IgD-negative memory B cell (primary cell): ENCODE data around the gene NDUFS6. TPM values are rescaled to one million over a fixed set of nuclear protein-coding genes. Genes with fewer than 3 reads are reported as not detected.
"Not testable (repeated sequence)": the region's sequence is repeated elsewhere in the genome, so short reads cannot be mapped to it uniquely, and the experiment has no call there.

ENCODE experiments used
- H3K27ac Mint-ChIP-seq, 3 donors: one replicate each; pipeline ENCODE4 v1.8.0; 2020 to 2022; ENCODE audit warnings: mild to moderate bottlenecking in 3 of 3, mixed read lengths in 3 of 3, moderate library complexity in 1 of 3
- H3K27me3 Mint-ChIP-seq: one replicate; pipeline ENCODE4 v1.8.0; 2021; ENCODE audit warnings: mixed read lengths
- H3K36me3 Mint-ChIP-seq: one replicate; pipeline ENCODE4 v1.8.0; 2020; ENCODE audit warnings: mild to moderate bottlenecking, mixed read lengths
- H3K4me1 Mint-ChIP-seq, 3 donors: one replicate each; pipeline ENCODE4 v1.8.0; 2020 to 2022; ENCODE audit warnings: mixed read lengths in 3 of 3, mild to moderate bottlenecking in 1 of 3
- H3K4me3 Mint-ChIP-seq, 4 donors: one replicate each; pipeline ENCODE4 v1.8.0; 2020 to 2022; ENCODE audit warnings: mild to moderate bottlenecking in 4 of 4, mixed read lengths in 4 of 4, moderate library complexity in 3 of 4
- H3K9me3 Mint-ChIP-seq, 3 donors: one replicate each; pipeline ENCODE4 v1.8.0; 2020 to 2021; ENCODE audit warnings: mixed read lengths in 3 of 3, mild to moderate bottlenecking in 1 of 3
- polyA plus RNA-seq: library from polyadenylated mRNA; unstranded; fragments of 300-500 nt; fragmentation: Illumina TruSeq; gene quantifications from one replicate; pipeline ENCODE4 v1.2.3, GENCODE V29; 2021

NDUFS6 gene
- polyA plus RNA-seq, 1 donor from 2014 or later = 66.5 TPM

- H3K4me3 Mint-ChIP-seq = no peak overlapping the region
- H3K36me3 Mint-ChIP-seq = peaks cover 9% of the 10 kb centered on the region
- H3K27ac Mint-ChIP-seq = no peak overlapping the region
- peaks cover 15 to 31% (median 25%) of the 10 kb centered on the region in 3 donors for H3K4me1 Mint-ChIP-seq
- no peaks in the 10 kb centered on the region for H3K9me3 Mint-ChIP-seq
- H3K27me3 Mint-ChIP-seq = no peaks in the 10 kb centered on the region
Measured at GRCh38 chr5:1805326-1805725, 4.1 kb downstream of the NDUFS6 start.

GRCh38 chr5:1805736-1806135 is 4.5 kb downstream of the NDUFS6 start:
- H3K4me3 Mint-ChIP-seq = peak overlapping the region in 1 of 4 donors; percentile 35
- no peaks in the 10 kb centered on the region for H3K27me3 Mint-ChIP-seq
- H3K9me3 Mint-ChIP-seq = no peaks in the 10 kb centered on the region
- H3K4me1 Mint-ChIP-seq = peaks cover 15 to 27% (median 24%) of the 10 kb centered on the region in 3 donors
- no peak overlapping the region for H3K27ac Mint-ChIP-seq
- H3K36me3 Mint-ChIP-seq = peaks cover 9% of the 10 kb centered on the region

- Mint-ChIP-seq H3K27ac (no peak overlapping the region), H3K36me3 (peaks cover 9% of the 10 kb centered on the region), H3K4me3 (no peak overlapping the region), H3K9me3 (no peaks in the 10 kb centered on the region), H3K27me3 (no peaks in the 10 kb centered on the region), H3K4me1 (peaks cover 15 to 24% (median 22%) of the 10 kb centered on the region in 3 donors)
Measured at GRCh38 chr5:1806199-1806598, 5.0 kb downstream of the NDUFS6 start.

GRCh38 chr5:1806974-1807373 is 5.8 kb downstream of the NDUFS6 start:
- no peak overlapping the region for H3K4me3 Mint-ChIP-seq
- peaks cover 13 to 24% (median 20%) of the 10 kb centered on the region in 3 donors for H3K4me1 Mint-ChIP-seq

GRCh38 chr5:1807451-1808185 is 6.4 kb downstream of the NDUFS6 start:
- peaks cover 9% of the 10 kb centered on the region for H3K36me3 Mint-ChIP-seq
- H3K9me3 Mint-ChIP-seq = no peaks in the 10 kb centered on the region
- H3K4me1 Mint-ChIP-seq = peaks cover 9 to 22% (median 15%) of the 10 kb centered on the region in 3 donors
- no peaks in the 10 kb centered on the region for H3K27me3 Mint-ChIP-seq
- no peak overlapping the region for H3K27ac Mint-ChIP-seq
- H3K4me3 Mint-ChIP-seq = no peak overlapping the region

More at GRCh38 chr5:1806974-1807373, 5.8 kb downstream of the NDUFS6 start:
- peaks cover 9% of the 10 kb centered on the region for H3K36me3 Mint-ChIP-seq
- no peaks in the 10 kb centered on the region for H3K9me3 Mint-ChIP-seq
- peak overlapping the region in 2 of 3 donors; percentile 19 to 42 for H3K27ac Mint-ChIP-seq
- no peaks in the 10 kb centered on the region for H3K27me3 Mint-ChIP-seq

GRCh38 chr5:1808439-1808838 is 7.2 kb downstream of the NDUFS6 start:
- no peaks in the 10 kb centered on the region for H3K27me3 Mint-ChIP-seq
- no peaks in the 10 kb centered on the region for H3K9me3 Mint-ChIP-seq
- H3K4me1 Mint-ChIP-seq = peaks cover 3 to 15% (median 15%) of the 10 kb centered on the region in 3 donors
- H3K27ac Mint-ChIP-seq = no peak overlapping the region
- H3K4me3 Mint-ChIP-seq = no peak overlapping the region
- peaks cover 4% of the 10 kb centered on the region for H3K36me3 Mint-ChIP-seq

- Mint-ChIP-seq H3K27ac (no peak overlapping the region), H3K36me3 (peaks cover 5% of the 10 kb centered on the region), H3K4me1 (peaks cover 6 to 10% (median 8%) of the 10 kb centered on the region in 3 donors), H3K27me3 (no peaks in the 10 kb centered on the region), H3K9me3 (no peaks in the 10 kb centered on the region), H3K4me3 (no peak overlapping the region)
Measured at GRCh38 chr5:1809416-1810035, 8.3 kb downstream of the NDUFS6 start.

- peaks cover 5% of the 10 kb centered on the region for H3K36me3 Mint-ChIP-seq
- no peak overlapping the region for H3K4me3 Mint-ChIP-seq
- H3K27me3 Mint-ChIP-seq = no peaks in the 10 kb centered on the region
- H3K4me1 Mint-ChIP-seq = peaks cover 8 to 10% (median 8%) of the 10 kb centered on the region in 3 donors
- H3K9me3 Mint-ChIP-seq = no peaks in the 10 kb centered on the region
- H3K27ac Mint-ChIP-seq = no peak overlapping the region
Measured at GRCh38 chr5:1810581-1811101, 9.4 kb downstream of the NDUFS6 start.

- no peaks in the 10 kb centered on the region for H3K9me3 Mint-ChIP-seq
- no peaks in the 10 kb centered on the region for H3K27me3 Mint-ChIP-seq
- H3K4me3 Mint-ChIP-seq = no peak overlapping the region
- H3K4me1 Mint-ChIP-seq = peaks cover 4 to 10% (median 5%) of the 10 kb centered on the region in 3 donors
- peak overlapping the region in 2 of 3 donors; percentile 77 to 84 for H3K27ac Mint-ChIP-seq
- peaks cover 5% of the 10 kb centered on the region for H3K36me3 Mint-ChIP-seq
Measured at GRCh38 chr5:1814183-1815020, 13.2 kb downstream of the NDUFS6 start.

- Mint-ChIP-seq H3K27ac (peak overlapping the region in 1 of 3 donors; percentile 77), H3K9me3 (no peaks in the 10 kb centered on the region), H3K36me3 (peaks cover 5% of the 10 kb centered on the region), H3K27me3 (no peaks in the 10 kb centered on the region), H3K4me3 (no peak overlapping the region), H3K4me1 (peaks cover 4 to 10% (median 5%) of the 10 kb centered on the region in 3 donors)
Measured at GRCh38 chr5:1815071-1815786, 14.0 kb downstream of the NDUFS6 start.

GRCh38 chr5:1815881-1816292 is 14.7 kb downstream of the NDUFS6 start:
- Mint-ChIP-seq H3K4me3 (no peak overlapping the region), H3K27ac (peak overlapping the region in 1 of 3 donors; percentile 62), H3K4me1 (peaks cover 4 to 10% (median 5%) of the 10 kb centered on the region in 3 donors)

GRCh38 chr5:1816495-1817089 is 15.4 kb downstream of the NDUFS6 start:
- H3K27ac Mint-ChIP-seq = peak overlapping the region in 1 of 3 donors; percentile 62
- H3K9me3 Mint-ChIP-seq, H3K36me3 Mint-ChIP-seq, H3K27me3 Mint-ChIP-seq: not testable (repeated sequence)
- peaks cover 3 to 10% (median 5%) of the 10 kb centered on the region in 3 donors for H3K4me1 Mint-ChIP-seq
- peak overlapping the region in 1 of 4 donors; percentile 58 for H3K4me3 Mint-ChIP-seq

More at GRCh38 chr5:1815881-1816292, 14.7 kb downstream of the NDUFS6 start:
- H3K27me3 Mint-ChIP-seq = no peaks in the 10 kb centered on the region
- no peaks in the 10 kb centered on the region for H3K9me3 Mint-ChIP-seq
- peaks cover 7% of the 10 kb centered on the region for H3K36me3 Mint-ChIP-seq

GRCh38 chr5:1817261-1818043 is 16.2 kb downstream of the NDUFS6 start:
- Mint-ChIP-seq H3K36me3 (peaks cover 8% of the 10 kb centered on the region), H3K27me3 (no peaks in the 10 kb centered on the region), H3K4me3 (no peak overlapping the region), H3K9me3 (no peaks in the 10 kb centered on the region), H3K4me1 (peaks cover 2 to 10% (median 5%) of the 10 kb centered on the region in 3 donors), H3K27ac (no peak overlapping the region)
